Erythroblast (primary cell): Measurements from ENCODE around the gene AMIGO1.

Source experiments
- DNase-seq, 2 experiments: peaks; one replicate each; lab custom pipeline; 2025; lab: John Stamatoyannopoulos, UW
- GATA1 ChIP-seq: IDR thresholded peaks from 2 replicates; pipeline ENCODE4 v1.6.1; 2011; ENCODE audit warnings: low read depth, mild to moderate bottlenecking, control low read depth, low read length, moderate library complexity
- POLR2A ChIP-seq: IDR thresholded peaks from 2 replicates; pipeline ENCODE4 v1.6.1; 2011; ENCODE audit warnings: mild to moderate bottlenecking, low read length

AMIGO1 gene

DNA sequence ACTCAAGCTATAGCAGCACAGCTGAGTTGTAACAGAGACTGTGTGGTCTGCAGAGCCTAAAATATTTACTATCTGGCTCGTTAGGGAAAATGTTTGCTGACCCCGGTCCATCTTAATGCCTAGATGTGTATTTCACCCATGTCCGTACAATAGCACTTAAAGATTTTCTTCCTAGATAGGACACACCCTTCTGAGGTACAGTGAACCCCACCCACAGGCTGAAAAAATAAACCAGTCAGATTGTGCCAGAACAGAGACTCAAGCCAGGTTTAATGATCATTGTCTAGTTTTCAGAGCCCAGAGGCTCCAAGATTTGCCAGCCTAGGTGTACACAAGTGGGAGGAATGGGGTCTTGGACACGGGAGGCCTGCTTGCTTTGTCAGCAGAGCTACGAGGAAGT is 5.6 kb downstream of the AMIGO1 start:
- TF ChIP-seq GATA1: no peak
- TF ChIP-seq POLR2A: no peak
- DNase-seq: no peak

DNA sequence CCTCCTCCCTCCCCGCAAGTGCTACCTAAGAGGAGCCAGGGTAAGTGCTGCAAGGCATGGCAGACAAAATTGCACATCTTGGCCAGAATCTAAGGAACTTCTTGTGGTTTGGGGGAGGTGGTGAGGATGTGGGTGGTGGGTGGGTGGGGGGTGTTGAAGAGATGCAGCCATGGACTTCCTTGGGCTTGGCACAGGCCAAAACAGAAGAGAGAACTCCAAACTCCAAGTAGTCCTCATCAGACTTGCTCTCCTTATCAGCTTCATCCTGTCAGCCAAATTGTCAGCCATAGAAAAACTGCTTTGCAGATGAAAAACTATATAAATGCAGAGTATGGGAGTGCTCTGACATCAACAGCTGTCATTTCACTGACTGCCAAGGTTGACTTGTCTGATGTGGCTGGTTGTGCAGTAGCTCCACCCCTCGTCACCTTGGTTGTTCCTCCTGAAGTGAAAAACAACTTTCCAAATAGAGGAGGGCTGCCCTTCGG is 7.1 kb downstream of the AMIGO1 start:
- DNase-seq: no peak
- TF ChIP-seq GATA1: no peak
- no peak for TF ChIP-seq POLR2A

- TF ChIP-seq GATA1: no peak
- TF ChIP-seq POLR2A: no peak
- DNase-seq: no peak
Observed at GRCh38 chr1:109501644-109502363, 7.7 kb downstream of the AMIGO1 start.

DNA sequence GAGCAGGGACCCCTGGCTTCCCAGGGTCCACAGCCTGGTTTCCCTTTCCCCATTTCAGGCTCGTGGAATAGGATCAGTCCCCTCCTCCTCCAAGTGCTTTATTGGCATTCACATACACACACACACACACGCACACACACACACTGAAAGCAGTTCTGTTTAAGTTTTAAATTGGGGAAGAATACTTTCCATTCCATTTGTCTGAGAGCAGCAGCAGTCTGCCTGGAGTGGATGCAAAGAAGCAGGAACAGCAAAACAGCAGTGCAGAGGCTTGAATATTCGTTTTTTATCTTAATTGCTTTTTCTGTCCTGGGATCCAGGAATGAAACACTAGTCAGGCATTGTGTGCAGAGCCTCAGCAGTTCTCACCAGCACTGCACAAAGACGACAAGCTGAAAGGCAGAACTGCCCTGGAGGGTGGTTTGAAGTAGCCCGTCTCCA is 8.6 kb downstream of the AMIGO1 start:
- DNase-seq: no peak
- TF ChIP-seq GATA1 (no peak), POLR2A (no peak)

GRCh38 chr1:109499661-109500536 is 9.6 kb downstream of the AMIGO1 start:
- TF ChIP-seq GATA1 (no peak), POLR2A (no peak)
- DNase-seq: peak; percentile 54 to 62

DNA sequence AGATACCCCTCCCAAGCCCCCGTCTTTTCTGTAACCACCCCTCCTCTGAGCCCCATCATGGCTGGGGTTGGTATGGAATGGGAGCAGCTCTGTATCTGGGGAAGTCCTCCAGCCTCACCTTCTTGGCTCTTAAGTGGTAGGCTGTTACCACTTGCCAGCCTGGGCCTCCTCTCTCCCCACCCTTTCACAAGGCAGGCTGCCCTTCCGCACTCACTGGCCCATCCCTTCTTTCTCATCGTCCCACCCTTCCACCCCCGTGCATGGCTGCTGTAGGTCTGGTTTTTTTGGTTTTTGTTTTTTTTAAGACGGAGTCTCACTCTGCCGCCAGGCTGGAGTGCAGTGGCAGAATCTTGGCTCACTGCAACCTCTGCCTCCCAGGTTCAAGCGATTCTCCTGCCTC is 10.4 kb downstream of the AMIGO1 start:
- DNase-seq: no peak
- TF ChIP-seq POLR2A (no peak), GATA1 (no peak)

GRCh38 chr1:109498161-109498801 is 11.2 kb downstream of the AMIGO1 start:
- no peak for TF ChIP-seq GATA1
- TF ChIP-seq POLR2A: no peak
- peak in 1 of 2 experiments; percentile 15 for DNase-seq

DNA sequence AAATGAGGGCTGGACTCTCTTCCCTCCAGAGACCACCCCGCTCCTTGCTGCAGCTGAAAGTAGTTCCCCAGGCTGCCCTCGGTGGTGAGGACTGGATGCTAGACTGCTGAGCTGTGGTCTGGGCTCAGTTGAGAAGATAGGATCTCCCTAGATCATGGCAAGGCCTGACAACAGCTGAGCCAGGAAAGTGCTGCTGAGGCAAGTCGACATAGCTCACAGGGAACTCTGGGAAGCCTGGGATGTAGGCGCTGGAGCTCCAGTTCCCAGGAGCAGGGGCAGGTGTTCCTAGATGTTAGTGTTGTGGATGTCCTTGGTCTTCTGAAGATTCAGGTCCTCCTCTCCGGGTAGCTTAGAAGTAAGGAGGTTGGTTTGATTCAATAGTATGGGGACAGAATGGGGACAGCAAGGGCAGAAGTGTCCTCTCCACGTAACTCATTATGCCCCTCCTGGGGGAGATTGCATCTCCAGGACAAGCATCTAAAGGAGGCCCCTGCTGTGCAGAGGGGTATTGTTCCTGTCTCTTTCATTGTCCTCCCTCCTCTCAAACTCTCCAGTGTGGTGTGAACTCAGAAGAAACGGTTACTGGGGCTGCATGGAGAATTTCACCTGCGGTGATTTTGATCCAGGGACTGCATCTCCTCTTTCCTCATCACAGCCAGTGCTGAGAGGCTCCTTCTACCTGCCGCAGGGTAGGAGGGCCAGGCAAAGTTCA is 11.9 kb downstream of the AMIGO1 start:
- no peak for DNase-seq

GRCh38 chr1:109495738-109496137 is 13.8 kb downstream of the AMIGO1 start:
- DNase-seq: no peak
- TF ChIP-seq POLR2A (no peak), GATA1 (no peak)

More for the DNA sequence above, 11.9 kb downstream of the AMIGO1 start:
- TF ChIP-seq POLR2A (no peak), GATA1 (no peak)

DNA sequence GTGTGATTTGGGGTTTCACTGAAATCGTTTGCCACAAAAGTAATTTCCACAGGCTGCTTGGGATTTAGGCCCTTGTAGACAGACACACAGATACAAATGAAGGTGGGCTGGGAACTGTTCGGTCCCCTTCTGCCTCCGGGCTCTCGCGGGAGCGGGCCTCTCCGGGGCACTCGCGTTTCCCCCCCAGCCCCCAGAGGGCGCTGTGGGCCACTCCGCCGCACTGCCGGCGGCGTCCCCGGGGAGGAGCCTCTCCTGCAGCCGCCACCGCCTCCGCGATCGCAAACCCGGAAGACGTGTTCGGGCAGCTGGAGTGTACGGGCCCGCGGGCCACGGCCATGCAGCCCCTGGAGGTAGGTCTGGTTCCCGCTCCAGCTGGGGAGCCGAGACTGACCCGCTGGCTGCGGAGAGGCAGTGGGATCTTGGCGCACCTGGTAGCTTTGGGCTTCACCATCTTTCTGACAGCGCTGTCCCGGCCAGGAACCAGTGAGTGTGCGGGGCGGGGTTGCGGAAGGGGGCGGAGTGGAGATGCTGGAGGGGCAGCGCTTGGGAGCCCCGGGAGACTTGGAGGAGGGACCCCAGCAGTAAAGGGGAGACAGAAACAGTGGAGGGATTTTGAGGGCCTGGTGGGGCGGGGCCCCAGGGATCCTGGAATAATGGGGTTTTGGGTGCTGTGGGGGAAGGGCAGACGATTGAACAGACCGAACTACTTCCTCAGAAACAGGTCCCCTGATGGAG is 15.6 kb downstream of the AMIGO1 start, which contains the start of gene CYB561D1:
CYB561D1 (plus strand) TSS at position 290 of the 735 bp plus-strand sequence; CDS start at position 336, 46 bp downstream.
- DNase-seq: peak; percentile 88 to 93
- TF ChIP-seq GATA1 (no peak), POLR2A (peak; percentile 54)

DNA sequence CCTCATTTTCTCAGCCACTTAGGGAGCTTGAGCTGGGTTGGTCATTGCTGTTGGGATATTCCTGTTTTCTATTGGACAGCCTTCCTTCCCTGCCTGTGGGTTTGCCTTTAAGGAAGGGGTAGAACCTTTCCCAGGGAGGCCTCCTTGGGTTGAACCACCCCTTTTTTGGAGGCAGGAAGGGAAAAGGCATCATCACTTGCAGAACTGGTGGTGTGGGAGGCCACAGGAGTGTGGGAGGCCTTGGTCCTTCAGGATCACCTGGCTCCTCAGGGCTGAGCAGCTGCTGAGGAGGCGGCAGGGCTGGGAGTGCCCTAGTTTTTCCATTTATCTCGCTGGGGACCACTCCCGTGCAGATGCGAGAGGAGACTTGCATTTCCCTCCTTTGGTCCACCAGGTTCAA is 16.3 kb downstream of the AMIGO1 start:
- TF ChIP-seq GATA1: no peak
- no peak for DNase-seq

GRCh38 chr1:109492779-109493178 is 16.7 kb downstream of the AMIGO1 start:
- peak in 1 of 2 experiments; percentile 23 for DNase-seq
- TF ChIP-seq POLR2A: no peak
- no peak for TF ChIP-seq GATA1

DNA sequence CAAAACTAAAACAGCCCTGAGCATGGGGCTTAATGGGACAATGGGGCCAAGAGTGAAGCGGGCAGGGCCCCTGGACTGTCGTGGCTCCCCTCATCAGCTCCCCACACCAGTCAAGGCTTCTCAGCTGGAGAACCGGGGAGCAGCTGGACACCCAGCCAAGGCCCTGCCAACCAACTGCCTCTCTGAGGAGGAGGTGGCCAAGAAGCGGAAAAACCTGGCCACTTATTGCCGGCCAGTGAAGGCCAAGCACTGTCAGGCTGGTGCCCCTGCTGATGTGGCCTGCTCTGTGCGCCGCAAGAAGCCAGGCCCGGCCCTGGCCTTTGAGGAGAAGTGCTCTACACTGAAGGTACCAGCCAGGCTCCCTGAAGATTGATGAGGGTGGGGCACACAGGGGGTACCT is 18.2 kb downstream of the AMIGO1 start:
- no peak for TF ChIP-seq GATA1
- TF ChIP-seq POLR2A: no peak
- DNase-seq: no peak
